Progenitor cell of endocrine pancreas (in vitro differentiated cells): ENCODE results near the gene OR8A1. TPM values are rescaled to one million over a fixed set of nuclear protein-coding genes. Genes with fewer than 3 reads are reported as not detected.
A peak's percentile ranks its signal among the peaks of the same experiment; 100 is the strongest.

Experiments
- DNase-seq: peaks from one replicate; pipeline ENCODE4 v3.0.0; 2021; ENCODE audit warnings: low spot score; ENCODE audit not compliant: unreplicated experiment
- H3K27ac Mint-ChIP-seq: 2 replicates; pipeline ENCODE4 v1.8.0; 2021; ENCODE audit warnings: mild to moderate bottlenecking, moderate library complexity, mixed read lengths
- H3K27me3 Mint-ChIP-seq: 2 replicates; pipeline ENCODE4 v1.8.0; 2021; ENCODE audit warnings: mixed read lengths
- H3K36me3 Mint-ChIP-seq: 2 replicates; pipeline ENCODE4 v1.8.0; 2022; ENCODE audit warnings: mixed read lengths; ENCODE audit not compliant: insufficient read depth
- H3K4me1 Mint-ChIP-seq: 2 replicates; pipeline ENCODE4 v1.8.0; 2021; ENCODE audit warnings: low read depth, mixed read lengths
- H3K4me3 Mint-ChIP-seq: 2 replicates; pipeline ENCODE4 v1.8.0; 2021; ENCODE audit warnings: low read depth, mild to moderate bottlenecking, moderate library complexity, mixed read lengths
- H3K9me3 Mint-ChIP-seq: 2 replicates; pipeline ENCODE4 v1.8.0; 2021; ENCODE audit warnings: low read depth, mixed read lengths
- CTCF ChIP-seq: fragments of 200-600 bp; sonication (generic); IDR thresholded peaks from one replicate; pipeline ENCODE4 v1.5.0; 2021; ENCODE audit warnings: antibody characterized with exemption, mild to moderate bottlenecking; ENCODE audit not compliant: unreplicated experiment
- total RNA-seq: library from RNA; stranded (reverse); gene quantifications from 2 replicates; pipeline ENCODE4 v1.2.1, GENCODE V29; 2021

The OR8A1 gene
- total RNA-seq, 1 donor from 2014 or later = not detected

GRCh38 chr11:124610295-124610694, 40.5 kb downstream of the OR8A1 start:
- TF ChIP-seq CTCF = no peak
- no peaks in the 10 kb centered on the region for H3K4me1 Mint-ChIP-seq
- no peak overlapping the region for H3K27ac Mint-ChIP-seq
- H3K4me3 Mint-ChIP-seq = no peak overlapping the region
- no peak for DNase-seq
- no peaks in the 10 kb centered on the region for H3K9me3 Mint-ChIP-seq
- H3K27me3 Mint-ChIP-seq = peaks cover 4% of the 10 kb centered on the region
- no peaks in the 10 kb centered on the region for H3K36me3 Mint-ChIP-seq

- Mint-ChIP-seq H3K4me1 (no peaks in the 10 kb centered on the region), H3K9me3 (no peaks in the 10 kb centered on the region), H3K27me3 (peaks cover 4% of the 10 kb centered on the region), H3K4me3 (no peak within 1 kb of the TSS), H3K36me3 (no peaks in the 10 kb centered on the region), H3K27ac (no peak within 1 kb of the TSS)
- no peak for DNase-seq
- no peak for TF ChIP-seq CTCF
Observed at GRCh38 chr11:124611064-124611463, 41.3 kb downstream of the OR8A1 start, which contains the start of gene PANX3. Gene PANX3, plus strand, starts transcription at chr11:124611428. Its CDS starts 129 bp downstream, at chr11:124611557.

GRCh38 chr11:124612045-124612444, 42.2 kb downstream of the OR8A1 start:
- Mint-ChIP-seq H3K9me3 (no peaks in the 10 kb centered on the region), H3K36me3 (no peaks in the 10 kb centered on the region), H3K27me3 (peaks cover 4% of the 10 kb centered on the region), H3K27ac (no peak overlapping the region), H3K4me1 (no peaks in the 10 kb centered on the region), H3K4me3 (no peak overlapping the region)
- no peak for DNase-seq
- no peak for TF ChIP-seq CTCF

- Mint-ChIP-seq H3K27me3 (peaks cover 4% of the 10 kb centered on the region), H3K27ac (peak overlapping the region; percentile 53)
Observed at GRCh38 chr11:124612567-124613246, 42.9 kb downstream of the OR8A1 start.

GRCh38 chr11:124618863-124619262, 49.1 kb downstream of the OR8A1 start:
- peaks cover under 1% of the 10 kb centered on the region for H3K27me3 Mint-ChIP-seq
- DNase-seq = no peak
- TF ChIP-seq CTCF = no peak
- no peak overlapping the region for H3K27ac Mint-ChIP-seq
- no peak overlapping the region for H3K4me3 Mint-ChIP-seq
- peaks cover 23% of the 10 kb centered on the region for H3K4me1 Mint-ChIP-seq
- no peaks in the 10 kb centered on the region for H3K9me3 Mint-ChIP-seq
- H3K36me3 Mint-ChIP-seq = no peaks in the 10 kb centered on the region

More at GRCh38 chr11:124612567-124613246, 42.9 kb downstream of the OR8A1 start:
- no peaks in the 10 kb centered on the region for H3K9me3 Mint-ChIP-seq
- DNase-seq = no peak
- no peaks in the 10 kb centered on the region for H3K36me3 Mint-ChIP-seq
- TF ChIP-seq CTCF = no peak
- H3K4me3 Mint-ChIP-seq = no peak overlapping the region
- no peaks in the 10 kb centered on the region for H3K4me1 Mint-ChIP-seq

Other genes starting within 250 kb of the OR8A1 start
- not detected in 2 replicates for gene OR8D2, start 249.8 kb upstream of the OR8A1 start, total RNA-seq
- not detected in 2 replicates for gene OR8B2, start 185.5 kb upstream of the OR8A1 start, total RNA-seq
- gene OR8B3, start 171.0 kb upstream of the OR8A1 start, total RNA-seq = not detected in 2 replicates
- not detected in 2 replicates for gene OR8B4, start 145.1 kb upstream of the OR8A1 start, total RNA-seq
- not detected in 2 replicates for gene OR8B8, start 124.3 kb upstream of the OR8A1 start, total RNA-seq
- gene OR8B12, start 26.3 kb upstream of the OR8A1 start, total RNA-seq = not detected in 2 replicates
- not detected in 2 replicates for gene PANX3, start 41.4 kb downstream of the OR8A1 start, total RNA-seq
- gene TBRG1, start 52.9 kb downstream of the OR8A1 start, total RNA-seq = 31.1 and 33.3 TPM in 2 replicates
- gene SIAE, start 103.7 kb downstream of the OR8A1 start, total RNA-seq = 7.9 and 8.7 TPM in 2 replicates
- gene SPA17, start 103.9 kb downstream of the OR8A1 start, total RNA-seq = 12.0 and 13.6 TPM in 2 replicates
- 4.9 and 5.9 TPM in 2 replicates for gene NRGN, start 169.9 kb downstream of the OR8A1 start, total RNA-seq
- gene VSIG2, start 182.3 kb downstream of the OR8A1 start, total RNA-seq = 1.8 and 2.6 TPM in 2 replicates
- gene ESAM, start 192.3 kb downstream of the OR8A1 start, total RNA-seq = 1.4 and 1.6 TPM in 2 replicates
- 33.9 and 41.6 TPM in 2 replicates for gene MSANTD2, start 230.4 kb downstream of the OR8A1 start, total RNA-seq